ENCODE results near the gene CHST15.

CHST15 gene

GRCh38 chr10:124030061-124030460 is 63.3 kb downstream of the CHST15 start:
- no peak for DNase-seq (ENCODE audit: low read depth)
- no peak overlapping the region for H3K4me3 ChIP-seq (ENCODE audit: control insufficient read depth, low read depth, low read length)
- no peak for TF ChIP-seq CTCF (IDR thresholded peaks at IDR 0.05; ENCODE audit: control insufficient read depth, insufficient read depth, low read depth, low read length, missing control alignments)

GRCh38 chr10:124029559-124029958 is 63.8 kb downstream of the CHST15 start:
- no peak overlapping the region for H3K4me3 ChIP-seq (ENCODE audit: control insufficient read depth, low read depth, low read length)
- no peak for TF ChIP-seq CTCF (IDR thresholded peaks at IDR 0.05; ENCODE audit: control insufficient read depth, insufficient read depth, low read depth, low read length, missing control alignments)
- DNase-seq (ENCODE audit: low read depth) = no peak

- DNase-seq (ENCODE audit: low read depth) = no peak
- TF ChIP-seq CTCF (IDR thresholded peaks at IDR 0.05; ENCODE audit: control insufficient read depth, insufficient read depth, low read depth, low read length, missing control alignments) = no peak
- H3K4me3 ChIP-seq (ENCODE audit: control insufficient read depth, low read depth, low read length) = no peak overlapping the region
These were observed 64.5 kb downstream of the CHST15 start for GRCh38 chr10:124028700-124029480.

- DNase-seq (ENCODE audit: low read depth) = no peak
- H3K4me3 ChIP-seq (ENCODE audit: control insufficient read depth, low read depth, low read length) = no peak overlapping the region
- no peak for TF ChIP-seq CTCF (IDR thresholded peaks at IDR 0.05; ENCODE audit: control insufficient read depth, insufficient read depth, low read depth, low read length, missing control alignments)
These were observed 65.7 kb downstream of the CHST15 start for GRCh38 chr10:124027651-124028050.

GRCh38 chr10:124027031-124027611 is 66.3 kb downstream of the CHST15 start:
- no peak for TF ChIP-seq CTCF (IDR thresholded peaks at IDR 0.05; ENCODE audit: control insufficient read depth, insufficient read depth, low read depth, low read length, missing control alignments)
- no peak for DNase-seq (ENCODE audit: low read depth)

GRCh38 chr10:124026589-124026939 is 66.8 kb downstream of the CHST15 start:
- no peak overlapping the region for H3K4me3 ChIP-seq (ENCODE audit: control insufficient read depth, low read depth, low read length)
- no peak for TF ChIP-seq CTCF (IDR thresholded peaks at IDR 0.05; ENCODE audit: control insufficient read depth, insufficient read depth, low read depth, low read length, missing control alignments)
- DNase-seq (ENCODE audit: low read depth) = no peak

More at GRCh38 chr10:124027031-124027611, 66.3 kb downstream of the CHST15 start:
- no peak overlapping the region for H3K4me3 ChIP-seq (ENCODE audit: control insufficient read depth, low read depth, low read length)
